Keratinocyte (primary cell): ENCODE results near the gene ANKRD55.

ENCODE experiments used
- CTCF ChIP-seq, 3 experiments: IDR thresholded peaks in 1 of 3; conservative IDR thresholded peaks in 1 of 3; optimal IDR thresholded peaks in 1 of 3; 2 replicates in 2 of 3; 3 replicates in 1 of 3; pipeline versions ENCODE3 to v1.5.1; 2011; ENCODE audit warnings: low read length in 3 of 3, mild to moderate bottlenecking in 3 of 3, moderate library complexity in 2 of 3, control low read depth in 1 of 3, inconsistent platforms in 1 of 3; ENCODE audit not compliant: insufficient read depth in 2 of 3; ENCODE audit errors: extremely low read depth in 1 of 3
- EZH2 ChIP-seq: IDR thresholded peaks from one replicate; pipeline ENCODE4 v1.6.1; 2012; ENCODE audit warnings: inconsistent platforms, mild to moderate bottlenecking, low read length, moderate library complexity

DNA sequence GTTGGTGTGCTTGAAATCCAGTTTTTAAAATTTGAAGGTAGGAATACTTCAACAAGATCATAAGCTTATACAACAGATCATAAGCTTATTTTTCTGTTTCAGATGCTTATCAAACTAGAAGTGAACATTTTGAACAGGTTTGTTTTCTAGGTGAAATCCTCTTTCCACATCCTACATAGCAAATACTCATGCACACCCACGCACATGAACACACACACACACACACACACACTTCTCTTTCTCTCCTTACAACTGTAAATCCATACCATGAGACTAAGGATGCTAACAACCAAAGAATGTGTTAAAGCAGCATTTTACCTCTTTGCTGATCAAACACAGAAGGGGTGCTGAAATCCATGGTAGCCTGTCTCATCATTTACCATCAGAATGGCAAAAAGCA lies 592 bp downstream of the ANKRD55 start:
- TF ChIP-seq CTCF (optimal IDR thresholded peaks at IDR 0.05 in 1 of 3, IDR thresholded peaks at IDR 0.05 in 1 of 3, conservative IDR thresholded peaks at IDR 0.05 in 1 of 3; ENCODE audit: extremely low read depth in 1 of 3, insufficient read depth in 2 of 3, low read length in 3 of 3) = no peak
- no peak for TF ChIP-seq EZH2
